ENCODE results near the gene CPNE5.
A peak's percentile ranks its signal among the peaks of the same experiment; 100 is the strongest.

CPNE5 gene

GRCh38 chr6:36787210-36787609, 52.0 kb downstream of the CPNE5 start:
- FAIRE-seq: no peak

- FAIRE-seq: no peak
Measured at GRCh38 chr6:36786055-36786675, 53.1 kb downstream of the CPNE5 start.

GRCh38 chr6:36784376-36784636, 54.9 kb downstream of the CPNE5 start:
- no peak for FAIRE-seq

- FAIRE-seq: no peak
Measured at GRCh38 chr6:36783603-36784375, 55.5 kb downstream of the CPNE5 start.

- no peak for FAIRE-seq
Measured at GRCh38 chr6:36781669-36782068, 57.6 kb downstream of the CPNE5 start.

GRCh38 chr6:36780442-36781177, 58.6 kb downstream of the CPNE5 start:
- no peak for FAIRE-seq

GRCh38 chr6:36779227-36779626, 60.0 kb downstream of the CPNE5 start:
- FAIRE-seq: no peak

- no peak for FAIRE-seq
Measured at GRCh38 chr6:36777801-36778200, 61.4 kb downstream of the CPNE5 start.

- no peak for FAIRE-seq
Measured at GRCh38 chr6:36776167-36776566, 63.1 kb downstream of the CPNE5 start.

- FAIRE-seq: no peak
Measured at GRCh38 chr6:36774331-36774730, 64.9 kb downstream of the CPNE5 start.

- FAIRE-seq: no peak
Measured at GRCh38 chr6:36772397-36772796, 66.8 kb downstream of the CPNE5 start.

GRCh38 chr6:36771145-36771544, 68.1 kb downstream of the CPNE5 start:
- FAIRE-seq: no peak

GRCh38 chr6:36769676-36770499, 69.4 kb downstream of the CPNE5 start:
- FAIRE-seq: no peak

- no peak for FAIRE-seq
Measured at GRCh38 chr6:36769183-36769675, 70.0 kb downstream of the CPNE5 start.

GRCh38 chr6:36766399-36766945, 72.8 kb downstream of the CPNE5 start:
- FAIRE-seq: no peak

- peak; percentile 83 for FAIRE-seq
Measured at GRCh38 chr6:36765594-36766398, 73.4 kb downstream of the CPNE5 start.

- FAIRE-seq: no peak
Measured at GRCh38 chr6:36765190-36765589, 74.1 kb downstream of the CPNE5 start.

- no peak for FAIRE-seq
Measured at GRCh38 chr6:36762123-36762522, 77.1 kb downstream of the CPNE5 start.

- no peak for FAIRE-seq
Measured at GRCh38 chr6:36760685-36761435, 78.4 kb downstream of the CPNE5 start.

- FAIRE-seq: peak; percentile 84
Measured at GRCh38 chr6:36759148-36759759, 80.0 kb downstream of the CPNE5 start.
